VCaP (cell line): ENCODE measurements around the gene TPTE2.
A peak's percentile ranks its signal among the peaks of the same experiment; 100 is the strongest.
"Not testable (repeated sequence)": the region's sequence is repeated elsewhere in the genome, so short reads cannot be mapped to it uniquely, and the experiment has no call there.

Source experiments
- H3K27ac ChIP-seq: fragments of 450-650 bp; 2 replicates; pipeline ENCODE4 v1.5.1; 2017
- CTCF ChIP-seq: fragments of 450-650 bp; conservative IDR thresholded peaks from 2 replicates; pipeline ENCODE4 v1.5.1; 2017; ENCODE audit warnings: mild to moderate bottlenecking, moderate library complexity

TPTE2 gene

GRCh38 chr13:19561585-19561984, 253 bp upstream of the TPTE2 start:
- TF ChIP-seq CTCF, result no peak

GRCh38 chr13:19560672-19561071, 660 bp downstream of the TPTE2 start:
- H3K27ac ChIP-seq, result not testable (repeated sequence)

More at GRCh38 chr13:19561585-19561984, 253 bp upstream of the TPTE2 start:
- no peak overlapping the region for H3K27ac ChIP-seq

GRCh38 chr13:19559739-19560138, 1.6 kb downstream of the TPTE2 start:
- not testable (repeated sequence) for H3K27ac ChIP-seq

- H3K27ac ChIP-seq, result not testable (repeated sequence)
Measured at GRCh38 chr13:19557287-19557686, 4.0 kb downstream of the TPTE2 start.

- H3K27ac ChIP-seq, result not testable (repeated sequence)
Measured at GRCh38 chr13:19549245-19549644, 12.1 kb downstream of the TPTE2 start.

- not testable (repeated sequence) for H3K27ac ChIP-seq
Measured at GRCh38 chr13:19525634-19526033, 35.7 kb downstream of the TPTE2 start.

GRCh38 chr13:19519049-19519448, 42.3 kb downstream of the TPTE2 start:
- no peak for TF ChIP-seq CTCF
- H3K27ac ChIP-seq, result no peak overlapping the region

GRCh38 chr13:19507623-19508022, 53.7 kb downstream of the TPTE2 start:
- not testable (repeated sequence) for H3K27ac ChIP-seq

- not testable (repeated sequence) for H3K27ac ChIP-seq
Measured at GRCh38 chr13:19460126-19460525, 101.2 kb downstream of the TPTE2 start.

- H3K27ac ChIP-seq, result not testable (repeated sequence)
- TF ChIP-seq CTCF, result peak; percentile 69
Measured at GRCh38 chr13:19439056-19439686, 122.2 kb downstream of the TPTE2 start.

GRCh38 chr13:19437780-19438179, 123.6 kb downstream of the TPTE2 start:
- not testable (repeated sequence) for H3K27ac ChIP-seq

- H3K27ac ChIP-seq, result not testable (repeated sequence)
Measured at GRCh38 chr13:19422236-19422635, 139.1 kb downstream of the TPTE2 start.

GRCh38 chr13:19412494-19412893, 148.8 kb downstream of the TPTE2 start:
- not testable (repeated sequence) for H3K27ac ChIP-seq

GRCh38 chr13:19382746-19383511, 178.4 kb downstream of the TPTE2 start:
- not testable (repeated sequence) for H3K27ac ChIP-seq
